HepG2 (cell line): ENCODE measurements around the gene HEATR1. TPM values are rescaled to one million over a fixed set of nuclear protein-coding genes. Genes with fewer than 3 reads are reported as not detected.

Source experiments
- ATF5 ChIP-seq: sonication (generic); formaldehyde crosslinking; IDR thresholded peaks from 2 replicates; pipeline ENCODE4 v1.4.0; 2020; ENCODE audit warnings: mild to moderate bottlenecking, low read depth, missing genetic modification reagents
- PREB ChIP-seq: sonication (generic); formaldehyde crosslinking; IDR thresholded peaks from 2 replicates; pipeline ENCODE4 v1.4.0; 2020; ENCODE audit warnings: missing genetic modification reagents
- SMARCE1 ChIP-seq: fragments of 450-650 bp; IDR thresholded peaks from 2 replicates; pipeline ENCODE4 v1.6.1; 2017; ENCODE audit warnings: borderline replicate concordance
- TFE3 ChIP-seq: IDR thresholded peaks from 2 replicates; pipeline ENCODE4 v1.6.1; 2016
- ZNF124 ChIP-seq: sonication (generic); formaldehyde crosslinking; IDR thresholded peaks from 2 replicates; pipeline ENCODE4 v1.4.0; 2020; ENCODE audit warnings: missing genetic modification reagents
- ZNF558 ChIP-seq: sonication (generic); formaldehyde crosslinking; IDR thresholded peaks from 2 replicates; pipeline ENCODE4 v1.9.0; 2022; ENCODE audit warnings: mild to moderate bottlenecking, missing genetic modification reagents, borderline replicate concordance
- ZNF710 ChIP-seq: sonication (generic); formaldehyde crosslinking; IDR thresholded peaks from 2 replicates; pipeline ENCODE4 v1.5.0; 2020; ENCODE audit warnings: mild to moderate bottlenecking, missing genetic modification reagents, borderline replicate concordance
- ZXDC ChIP-seq: sonication (generic); formaldehyde crosslinking; IDR thresholded peaks from 2 replicates; pipeline ENCODE4 v1.5.0; 2020; ENCODE audit warnings: mild to moderate bottlenecking, missing genetic modification reagents
- polyA plus RNA-seq, 8 experiments: library from polyadenylated mRNA; depleted of rRNA in 3 of 8; stranded (reverse) in 7 of 8; unstranded in 1 of 8; fragments of >200 nt; fragmentation: Illumina TruSeq in 4 of 8; extraction: Trizol in 4 of 8; gene quantifications; 2 replicates each; pipeline versions ENCODE4 v1.2.1 to v1.2.3, GENCODE V29; 2011 to 2016; ENCODE audit warnings: low read depth in 4 of 8, missing spikeins in 1 of 8, mixed read lengths in 1 of 8; ENCODE audit not compliant: insufficient read depth in 1 of 8
- total RNA-seq, 5 experiments: library from RNA; depleted of rRNA; stranded (reverse); fragments of >200 nt; fragmentation: Illumina TruSeq; extraction: Trizol; gene quantifications; 2 replicates each; pipeline ENCODE4 v1.2.3, GENCODE V29; 2016; ENCODE audit warnings: low read depth in 1 of 5

The HEATR1 gene
- total and polyA plus RNA-seq, 2 of the 13 experiments (the other 11 are each of a cell fraction or from before 2014, with no cell fraction given) = 10.2 to 45.8 TPM

DNA sequence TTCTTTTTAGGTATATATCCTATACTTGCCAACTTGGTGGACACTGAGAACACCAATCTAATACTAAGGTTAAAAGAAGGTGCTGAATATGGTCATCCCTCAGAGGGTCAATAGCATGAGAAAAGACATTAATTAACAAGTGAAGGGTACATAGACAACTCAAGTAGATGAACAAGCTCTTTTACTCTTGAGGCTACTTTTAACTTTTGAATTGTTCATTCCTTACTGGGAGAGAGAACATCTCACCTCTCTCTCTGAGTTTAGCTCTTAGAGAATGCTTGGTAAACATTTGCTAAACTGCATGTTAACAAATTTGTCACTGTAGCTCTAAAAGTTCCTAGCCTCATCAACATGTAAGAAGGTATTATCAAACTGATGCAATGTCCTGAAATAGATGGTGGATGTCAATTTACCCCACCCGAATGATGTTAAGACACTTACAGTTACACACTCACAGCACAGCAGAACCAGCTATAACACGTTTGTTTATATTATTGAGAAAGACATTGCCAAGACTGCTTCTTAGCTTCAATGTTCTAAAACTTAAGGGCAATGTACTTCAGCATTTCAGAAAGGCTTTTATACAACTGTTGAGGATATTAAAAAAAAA lies 35.9 kb downstream of the HEATR1 start (continued):
- TF ChIP-seq ATF5 (CRISPR knock-in tag) (no peak), SMARCE1 (no peak), PREB (CRISPR knock-in tag) (no peak), ZNF124 (CRISPR knock-in tag) (no peak), ZXDC (no peak), ZNF710 (no peak), TFE3 (CRISPR knock-in tag) (no peak), ZNF558 (no peak)
